Chondrocyte (in vitro differentiated cells): ENCODE data around the gene SNED1. TPM values are rescaled to one million over a fixed set of nuclear protein-coding genes. Genes with fewer than 3 reads are reported as not detected.
A peak's percentile ranks its signal among the peaks of the same experiment; 100 is the strongest.

Experiments used
- DNase-seq: peaks from one replicate; pipeline ENCODE4 v3.0.0; 2021; ENCODE audit warnings: mixed read lengths, low spot score
- H3K27ac Mint-ChIP-seq: one replicate; pipeline ENCODE4 v1.8.0; 2021; ENCODE audit warnings: mild to moderate bottlenecking, moderate library complexity, mixed read lengths; ENCODE audit not compliant: unreplicated experiment
- H3K27me3 Mint-ChIP-seq: 2 replicates; pipeline ENCODE4 v1.8.0; 2021; ENCODE audit warnings: low read depth, mixed read lengths
- H3K36me3 Mint-ChIP-seq: 2 replicates; pipeline ENCODE4 v1.8.0; 2021; ENCODE audit warnings: low read depth, mixed read lengths
- H3K4me1 Mint-ChIP-seq: 2 replicates; pipeline ENCODE4 v1.8.0; 2021; ENCODE audit warnings: low read depth, mild to moderate bottlenecking, mixed read lengths
- H3K4me3 Mint-ChIP-seq: one replicate; pipeline ENCODE4 v1.8.0; 2021; ENCODE audit warnings: mild to moderate bottlenecking, moderate library complexity, mixed read lengths; ENCODE audit not compliant: unreplicated experiment
- H3K9me3 Mint-ChIP-seq: 2 replicates; pipeline ENCODE4 v1.8.0; 2021; ENCODE audit warnings: low read depth, mixed read lengths
- CTCF ChIP-seq: fragments of 200-600 bp; sonication (generic); IDR thresholded peaks from 2 replicates; pipeline ENCODE4 v1.5.0; 2021; ENCODE audit warnings: antibody characterized with exemption, mild to moderate bottlenecking, moderate library complexity
- total RNA-seq: library from RNA; stranded (reverse); gene quantifications from 3 replicates; pipeline ENCODE4 v1.2.1, GENCODE V29; 2021

Gene SNED1
- total RNA-seq, 1 donor from 2014 or later: 1.9 TPM

GRCh38 chr2:240982821-240983281, 15.6 kb upstream of the SNED1 start:
- TF ChIP-seq CTCF: no peak
- no peak overlapping the region for H3K4me3 Mint-ChIP-seq
- peaks cover 25% of the 10 kb centered on the region for H3K27me3 Mint-ChIP-seq
- H3K36me3 Mint-ChIP-seq: no peaks in the 10 kb centered on the region
- H3K9me3 Mint-ChIP-seq: no peaks in the 10 kb centered on the region
- peak; percentile 72 for DNase-seq
- H3K27ac Mint-ChIP-seq: no peak overlapping the region
- H3K4me1 Mint-ChIP-seq: peaks cover 13% of the 10 kb centered on the region

GRCh38 chr2:240983361-240983995, 14.9 kb upstream of the SNED1 start:
- H3K4me1 Mint-ChIP-seq: peaks cover 15% of the 10 kb centered on the region
- peak; percentile 82 for DNase-seq
- no peaks in the 10 kb centered on the region for H3K9me3 Mint-ChIP-seq

GRCh38 chr2:240983996-240984498, 14.4 kb upstream of the SNED1 start:
- no peak for TF ChIP-seq CTCF
- peak; percentile 77 for DNase-seq
- Mint-ChIP-seq H3K4me1 (peaks cover 15% of the 10 kb centered on the region), H3K27ac (no peak overlapping the region), H3K27me3 (peaks cover 25% of the 10 kb centered on the region), H3K4me3 (no peak overlapping the region), H3K9me3 (no peaks in the 10 kb centered on the region), H3K36me3 (no peaks in the 10 kb centered on the region)

More at GRCh38 chr2:240983361-240983995, 14.9 kb upstream of the SNED1 start:
- Mint-ChIP-seq H3K27me3 (peaks cover 25% of the 10 kb centered on the region), H3K36me3 (no peaks in the 10 kb centered on the region), H3K27ac (no peak overlapping the region), H3K4me3 (no peak overlapping the region)
- peak; percentile 78 for TF ChIP-seq CTCF

GRCh38 chr2:240985881-240986786, 12.3 kb upstream of the SNED1 start:
- peaks cover 14% of the 10 kb centered on the region for H3K4me1 Mint-ChIP-seq
- no peak for TF ChIP-seq CTCF
- H3K27ac Mint-ChIP-seq: no peak overlapping the region
- H3K9me3 Mint-ChIP-seq: no peaks in the 10 kb centered on the region
- peaks cover 24% of the 10 kb centered on the region for H3K27me3 Mint-ChIP-seq
- DNase-seq: peak; percentile 59
- no peak overlapping the region for H3K4me3 Mint-ChIP-seq
- H3K36me3 Mint-ChIP-seq: no peaks in the 10 kb centered on the region

GRCh38 chr2:240986787-240987411, 11.5 kb upstream of the SNED1 start:
- Mint-ChIP-seq H3K27me3 (peaks cover 19% of the 10 kb centered on the region), H3K9me3 (no peaks in the 10 kb centered on the region), H3K4me1 (peaks cover 17% of the 10 kb centered on the region), H3K4me3 (no peak overlapping the region), H3K36me3 (no peaks in the 10 kb centered on the region), H3K27ac (no peak overlapping the region)
- no peak for TF ChIP-seq CTCF
- DNase-seq: peak; percentile 72
